HepG2 (cell line): ENCODE data around the gene VPREB3. TPM values are rescaled to one million over a fixed set of nuclear protein-coding genes. Genes with fewer than 3 reads are reported as not detected.

Experiments used
- ESRRA ChIP-seq: sonication (generic); formaldehyde crosslinking; IDR thresholded peaks from 2 replicates; pipeline ENCODE4 v1.5.1; 2020; ENCODE audit warnings: mild to moderate bottlenecking, low read depth, missing genetic modification reagents
- HNF4A ChIP-seq: sonication (generic); formaldehyde crosslinking; IDR thresholded peaks from 2 replicates; pipeline ENCODE4 v1.4.0; 2020; ENCODE audit warnings: missing genetic modification reagents
- RFX5 ChIP-seq: IDR thresholded peaks from 2 replicates; pipeline ENCODE4 v1.6.1; 2011; ENCODE audit warnings: low read depth, low read length, improper control_type of control experiment
- RORA ChIP-seq: sonication (generic); formaldehyde crosslinking; IDR thresholded peaks from 2 replicates; pipeline ENCODE4 v1.5.0; 2020; ENCODE audit warnings: mild to moderate bottlenecking, missing genetic modification reagents, moderate library complexity
- SMC3 ChIP-seq: IDR thresholded peaks from 2 replicates; pipeline ENCODE4 v1.6.1; 2011; ENCODE audit warnings: low read length, improper control_type of control experiment
- SRSF4 ChIP-seq: fragments of 200-400 bp; formaldehyde crosslinking; IDR thresholded peaks from one replicate; pipeline ENCODE4 v1.6.1; 2018; ENCODE audit warnings: mild to moderate bottlenecking, low read depth, low read length, moderate library complexity; ENCODE audit not compliant: poor library complexity, severe bottlenecking
- TGIF2 ChIP-seq: IDR thresholded peaks from 2 replicates; pipeline ENCODE4 v1.6.1; 2016; ENCODE audit warnings: control low read depth, missing compliant biosample characterization
- XRCC5 ChIP-seq: fragments of 200-400 bp; formaldehyde crosslinking; optimal IDR thresholded peaks from 2 replicates; pipeline ENCODE3; 2017; ENCODE audit warnings: mild to moderate bottlenecking, low read length
- ZFP90 ChIP-seq: sonication (generic); formaldehyde crosslinking; IDR thresholded peaks from 2 replicates; pipeline ENCODE4 v1.8.0; 2022; ENCODE audit warnings: missing genetic modification reagents, mild to moderate bottlenecking, inconsistent platforms, borderline replicate concordance
- ZNF263 ChIP-seq: sonication (generic); formaldehyde crosslinking; IDR thresholded peaks from 2 replicates; pipeline ENCODE4 v1.4.0; 2020; ENCODE audit warnings: missing genetic modification reagents
- ZNF30 ChIP-seq: sonication (generic); formaldehyde crosslinking; IDR thresholded peaks from 2 replicates; pipeline ENCODE4 v1.5.0; 2020; ENCODE audit warnings: mild to moderate bottlenecking, missing genetic modification reagents
- ZNF430 ChIP-seq: sonication (generic); formaldehyde crosslinking; IDR thresholded peaks from 2 replicates; pipeline ENCODE4 v1.9.0; 2021; ENCODE audit warnings: mild to moderate bottlenecking, missing genetic modification reagents
- ZNF747 ChIP-seq: sonication (generic); formaldehyde crosslinking; IDR thresholded peaks from 2 replicates; pipeline ENCODE4 v1.8.1; 2023; ENCODE audit warnings: missing genetic modification reagents, mild to moderate bottlenecking, borderline replicate concordance
- polyA plus RNA-seq, 8 experiments: library from polyadenylated mRNA; depleted of rRNA in 3 of 8; stranded (reverse) in 7 of 8; unstranded in 1 of 8; fragments of >200 nt; fragmentation: Illumina TruSeq in 4 of 8; extraction: Trizol in 4 of 8; gene quantifications; 2 replicates each; pipeline versions ENCODE4 v1.2.1 to v1.2.3, GENCODE V29; 2011 to 2016; ENCODE audit warnings: low read depth in 4 of 8, missing spikeins in 1 of 8, mixed read lengths in 1 of 8; ENCODE audit not compliant: insufficient read depth in 1 of 8
- total RNA-seq, 5 experiments: library from RNA; depleted of rRNA; stranded (reverse); fragments of >200 nt; fragmentation: Illumina TruSeq; extraction: Trizol; gene quantifications; 2 replicates each; pipeline ENCODE4 v1.2.3, GENCODE V29; 2016; ENCODE audit warnings: low read depth in 1 of 5
- TF ChIP-seq, protein P1 (sequence below): sonication (generic); formaldehyde crosslinking; IDR thresholded peaks from 2 replicates; pipeline ENCODE4 v1.4.0; 2020; ENCODE audit warnings: missing genetic modification reagents
- TF ChIP-seq, protein P2 (sequence below): sonication (generic); formaldehyde crosslinking; IDR thresholded peaks from 2 replicates; pipeline ENCODE4 v1.4.0; 2020; ENCODE audit warnings: missing genetic modification reagents
- TF ChIP-seq, protein P3 (sequence below): sonication (generic); formaldehyde crosslinking; IDR thresholded peaks from 2 replicates; pipeline ENCODE4 v1.5.0; 2020; ENCODE audit warnings: mild to moderate bottlenecking, missing genetic modification reagents, moderate library complexity
- TF ChIP-seq, protein P4 (sequence below): sonication (generic); formaldehyde crosslinking; conservative IDR thresholded peaks from 2 replicates; pipeline ENCODE4 v1.4.0; 2020; ENCODE audit warnings: mild to moderate bottlenecking, missing genetic modification reagents, moderate library complexity
- TF ChIP-seq, protein P5 (sequence below): sonication (generic); formaldehyde crosslinking; IDR thresholded peaks from 2 replicates; pipeline ENCODE4 v1.4.0; 2020; ENCODE audit warnings: missing genetic modification reagents, borderline replicate concordance

Gene VPREB3
- total and polyA plus RNA-seq, 2 of the 13 experiments (the other 11 are each of a cell fraction or from before 2014, with no cell fraction given), result 0.22 TPM; not detected in 1

DNA sequence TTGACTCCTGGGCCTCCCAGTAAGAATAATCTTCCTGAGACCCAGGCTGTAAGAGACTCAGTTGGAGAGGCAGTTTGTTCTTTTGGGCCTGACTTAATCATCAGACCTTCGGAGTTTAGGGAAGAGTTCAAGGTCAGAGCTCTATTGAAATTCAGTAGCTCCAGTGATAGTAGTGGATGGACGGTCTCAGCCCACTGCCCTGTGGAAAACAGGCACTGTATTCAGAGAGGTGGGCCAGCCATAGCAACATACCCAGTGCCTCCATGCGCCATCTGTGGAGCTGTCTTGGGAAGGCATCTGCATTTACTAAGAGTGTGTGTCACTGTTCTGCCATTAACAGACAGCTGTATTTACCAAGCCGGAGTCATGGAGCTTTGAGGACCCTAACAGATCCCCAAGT is 35.4 kb upstream of the VPREB3 start (continued):
- TF ChIP-seq, protein P1, sequence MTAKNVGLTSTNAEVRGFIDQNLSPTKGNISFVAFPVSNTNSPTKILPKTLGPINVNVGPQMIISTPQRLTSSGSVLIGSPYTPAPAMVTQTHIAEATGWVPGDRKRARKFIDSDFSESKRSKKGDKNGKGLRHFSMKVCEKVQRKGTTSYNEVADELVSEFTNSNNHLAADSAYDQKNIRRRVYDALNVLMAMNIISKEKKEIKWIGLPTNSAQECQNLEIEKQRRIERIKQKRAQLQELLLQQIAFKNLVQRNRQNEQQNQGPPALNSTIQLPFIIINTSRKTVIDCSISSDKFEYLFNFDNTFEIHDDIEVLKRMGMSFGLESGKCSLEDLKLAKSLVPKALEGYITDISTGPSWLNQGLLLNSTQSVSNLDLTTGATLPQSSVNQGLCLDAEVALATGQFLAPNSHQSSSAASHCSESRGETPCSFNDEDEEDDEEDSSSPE, result no peak
- no peak for TF ChIP-seq ZNF263 (CRISPR knock-in tag)
- 0 out of 2 replicates have a peak, but pooled peaks have one; percentile 43 for TF ChIP-seq ZNF747
- TF ChIP-seq RORA (CRISPR knock-in tag), result no peak
- TF ChIP-seq, protein P2, sequence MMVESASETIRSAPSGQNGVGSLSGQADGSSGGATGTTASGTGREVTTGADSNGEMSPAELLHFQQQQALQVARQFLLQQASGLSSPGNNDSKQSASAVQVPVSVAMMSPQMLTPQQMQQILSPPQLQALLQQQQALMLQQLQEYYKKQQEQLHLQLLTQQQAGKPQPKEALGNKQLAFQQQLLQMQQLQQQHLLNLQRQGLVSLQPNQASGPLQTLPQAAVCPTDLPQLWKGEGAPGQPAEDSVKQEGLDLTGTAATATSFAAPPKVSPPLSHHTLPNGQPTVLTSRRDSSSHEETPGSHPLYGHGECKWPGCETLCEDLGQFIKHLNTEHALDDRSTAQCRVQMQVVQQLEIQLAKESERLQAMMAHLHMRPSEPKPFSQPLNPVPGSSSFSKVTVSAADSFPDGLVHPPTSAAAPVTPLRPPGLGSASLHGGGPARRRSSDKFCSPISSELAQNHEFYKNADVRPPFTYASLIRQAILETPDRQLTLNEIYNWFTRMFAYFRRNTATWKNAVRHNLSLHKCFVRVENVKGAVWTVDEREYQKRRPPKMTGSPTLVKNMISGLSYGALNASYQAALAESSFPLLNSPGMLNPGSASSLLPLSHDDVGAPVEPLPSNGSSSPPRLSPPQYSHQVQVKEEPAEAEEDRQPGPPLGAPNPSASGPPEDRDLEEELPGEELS (CRISPR knock-in tag), result 0 out of 2 replicates have a peak, but pooled peaks have one; percentile 15
- TF ChIP-seq TGIF2 (CRISPR knock-in tag), result peak; percentile 53; the same call in 1 of the 2 replicates
- TF ChIP-seq ZNF430 (CRISPR knock-in tag), result peak; percentile 43; the same call in 1 of the 2 replicates
- TF ChIP-seq ZNF30, result no peak
- no peak for TF ChIP-seq ZFP90 (CRISPR knock-in tag)
- TF ChIP-seq SRSF4, result no peak
- TF ChIP-seq SMC3, result peak; percentile 92
- TF ChIP-seq, protein P3, sequence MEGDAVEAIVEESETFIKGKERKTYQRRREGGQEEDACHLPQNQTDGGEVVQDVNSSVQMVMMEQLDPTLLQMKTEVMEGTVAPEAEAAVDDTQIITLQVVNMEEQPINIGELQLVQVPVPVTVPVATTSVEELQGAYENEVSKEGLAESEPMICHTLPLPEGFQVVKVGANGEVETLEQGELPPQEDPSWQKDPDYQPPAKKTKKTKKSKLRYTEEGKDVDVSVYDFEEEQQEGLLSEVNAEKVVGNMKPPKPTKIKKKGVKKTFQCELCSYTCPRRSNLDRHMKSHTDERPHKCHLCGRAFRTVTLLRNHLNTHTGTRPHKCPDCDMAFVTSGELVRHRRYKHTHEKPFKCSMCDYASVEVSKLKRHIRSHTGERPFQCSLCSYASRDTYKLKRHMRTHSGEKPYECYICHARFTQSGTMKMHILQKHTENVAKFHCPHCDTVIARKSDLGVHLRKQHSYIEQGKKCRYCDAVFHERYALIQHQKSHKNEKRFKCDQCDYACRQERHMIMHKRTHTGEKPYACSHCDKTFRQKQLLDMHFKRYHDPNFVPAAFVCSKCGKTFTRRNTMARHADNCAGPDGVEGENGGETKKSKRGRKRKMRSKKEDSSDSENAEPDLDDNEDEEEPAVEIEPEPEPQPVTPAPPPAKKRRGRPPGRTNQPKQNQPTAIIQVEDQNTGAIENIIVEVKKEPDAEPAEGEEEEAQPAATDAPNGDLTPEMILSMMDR (CRISPR knock-in tag), result peak; percentile 72
- peak; percentile 52; the same call in 1 of the 2 replicates for TF ChIP-seq ESRRA
- TF ChIP-seq XRCC5, result peak; percentile 77
- TF ChIP-seq RFX5, result 0 out of 2 replicates have a peak, but pooled peaks have one; percentile 31
- TF ChIP-seq, protein P4, sequence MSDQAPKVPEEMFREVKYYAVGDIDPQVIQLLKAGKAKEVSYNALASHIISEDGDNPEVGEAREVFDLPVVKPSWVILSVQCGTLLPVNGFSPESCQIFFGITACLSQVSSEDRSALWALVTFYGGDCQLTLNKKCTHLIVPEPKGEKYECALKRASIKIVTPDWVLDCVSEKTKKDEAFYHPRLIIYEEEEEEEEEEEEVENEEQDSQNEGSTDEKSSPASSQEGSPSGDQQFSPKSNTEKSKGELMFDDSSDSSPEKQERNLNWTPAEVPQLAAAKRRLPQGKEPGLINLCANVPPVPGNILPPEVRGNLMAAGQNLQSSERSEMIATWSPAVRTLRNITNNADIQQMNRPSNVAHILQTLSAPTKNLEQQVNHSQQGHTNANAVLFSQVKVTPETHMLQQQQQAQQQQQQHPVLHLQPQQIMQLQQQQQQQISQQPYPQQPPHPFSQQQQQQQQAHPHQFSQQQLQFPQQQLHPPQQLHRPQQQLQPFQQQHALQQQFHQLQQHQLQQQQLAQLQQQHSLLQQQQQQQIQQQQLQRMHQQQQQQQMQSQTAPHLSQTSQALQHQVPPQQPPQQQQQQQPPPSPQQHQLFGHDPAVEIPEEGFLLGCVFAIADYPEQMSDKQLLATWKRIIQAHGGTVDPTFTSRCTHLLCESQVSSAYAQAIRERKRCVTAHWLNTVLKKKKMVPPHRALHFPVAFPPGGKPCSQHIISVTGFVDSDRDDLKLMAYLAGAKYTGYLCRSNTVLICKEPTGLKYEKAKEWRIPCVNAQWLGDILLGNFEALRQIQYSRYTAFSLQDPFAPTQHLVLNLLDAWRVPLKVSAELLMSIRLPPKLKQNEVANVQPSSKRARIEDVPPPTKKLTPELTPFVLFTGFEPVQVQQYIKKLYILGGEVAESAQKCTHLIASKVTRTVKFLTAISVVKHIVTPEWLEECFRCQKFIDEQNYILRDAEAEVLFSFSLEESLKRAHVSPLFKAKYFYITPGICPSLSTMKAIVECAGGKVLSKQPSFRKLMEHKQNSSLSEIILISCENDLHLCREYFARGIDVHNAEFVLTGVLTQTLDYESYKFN (CRISPR knock-in tag), result peak; percentile 59; the same call in 1 of the 2 replicates
- peak; percentile 55; the same call in 1 of the 2 replicates for TF ChIP-seq HNF4A (CRISPR knock-in tag)
- TF ChIP-seq, protein P5, sequence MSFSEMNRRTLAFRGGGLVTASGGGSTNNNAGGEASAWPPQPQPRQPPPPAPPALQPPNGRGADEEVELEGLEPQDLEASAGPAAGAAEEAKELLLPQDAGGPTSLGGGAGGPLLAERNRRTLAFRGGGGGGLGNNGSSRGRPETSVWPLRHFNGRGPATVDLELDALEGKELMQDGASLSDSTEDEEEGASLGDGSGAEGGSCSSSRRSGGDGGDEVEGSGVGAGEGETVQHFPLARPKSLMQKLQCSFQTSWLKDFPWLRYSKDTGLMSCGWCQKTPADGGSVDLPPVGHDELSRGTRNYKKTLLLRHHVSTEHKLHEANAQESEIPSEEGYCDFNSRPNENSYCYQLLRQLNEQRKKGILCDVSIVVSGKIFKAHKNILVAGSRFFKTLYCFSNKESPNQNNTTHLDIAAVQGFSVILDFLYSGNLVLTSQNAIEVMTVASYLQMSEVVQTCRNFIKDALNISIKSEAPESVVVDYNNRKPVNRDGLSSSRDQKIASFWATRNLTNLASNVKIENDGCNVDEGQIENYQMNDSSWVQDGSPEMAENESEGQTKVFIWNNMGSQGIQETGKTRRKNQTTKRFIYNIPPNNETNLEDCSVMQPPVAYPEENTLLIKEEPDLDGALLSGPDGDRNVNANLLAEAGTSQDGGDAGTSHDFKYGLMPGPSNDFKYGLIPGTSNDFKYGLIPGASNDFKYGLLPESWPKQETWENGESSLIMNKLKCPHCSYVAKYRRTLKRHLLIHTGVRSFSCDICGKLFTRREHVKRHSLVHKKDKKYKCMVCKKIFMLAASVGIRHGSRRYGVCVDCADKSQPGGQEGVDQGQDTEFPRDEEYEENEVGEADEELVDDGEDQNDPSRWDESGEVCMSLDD, result no peak
